Activated effector memory CD4-positive, alpha-beta T cell treated with anti-CD3 and anti-CD28 coated beads, Interleukin-2, amount 50 U/mL, for 16 hours (primary cell): Measurements from ENCODE around the gene TM9SF2.

Experiments used
- DNase-seq: peaks from one replicate; pipeline ENCODE4 v3.0.0-alpha.2; 2020

Gene TM9SF2

DNA sequence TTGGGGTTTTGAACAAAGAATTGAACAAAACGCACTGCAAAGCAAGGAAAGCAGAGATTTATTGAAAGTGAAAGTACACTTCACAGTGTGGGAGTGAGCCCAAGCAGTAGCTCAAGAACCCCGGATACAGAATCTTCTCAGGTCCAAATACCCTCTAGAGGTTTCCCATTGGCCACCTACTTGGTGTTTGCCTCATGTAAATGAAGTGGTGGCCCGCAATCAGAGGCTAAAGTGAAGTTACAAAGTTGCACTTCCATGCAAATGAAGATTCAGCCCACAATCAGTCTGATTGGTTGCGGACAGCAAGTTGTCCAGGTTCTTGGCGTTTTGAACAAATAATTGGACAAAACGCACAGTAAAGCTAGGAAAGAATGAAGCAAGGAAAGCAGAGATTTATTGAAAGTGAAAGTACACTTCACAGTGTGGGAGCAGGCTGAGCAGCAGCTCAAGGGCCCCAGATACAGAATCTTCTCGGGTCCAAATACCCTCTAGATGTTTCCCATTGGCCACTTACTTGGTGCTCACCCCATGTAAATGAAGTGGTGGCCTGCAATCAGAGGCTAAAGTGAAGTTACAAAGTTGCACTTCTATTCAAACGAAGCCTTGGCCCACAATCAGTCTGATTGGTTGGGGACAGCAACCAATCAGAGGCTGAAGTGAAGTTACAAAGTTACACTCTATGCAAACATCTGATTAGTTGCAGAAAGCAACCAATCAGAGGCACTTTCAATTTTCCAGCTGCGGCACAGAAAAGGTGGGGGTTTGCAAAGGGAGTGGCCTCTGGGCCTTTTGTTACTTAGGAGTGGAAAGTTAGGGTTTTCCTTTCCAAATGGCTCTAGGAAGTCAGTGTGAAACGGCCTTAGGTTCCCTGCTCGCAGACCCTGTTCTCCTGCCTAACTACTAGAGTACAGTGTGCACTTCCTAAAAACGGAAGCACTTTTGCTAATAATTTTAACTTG lies 4.8 kb upstream of the TM9SF2 start:
- DNase-seq: peak; percentile 88

DNA sequence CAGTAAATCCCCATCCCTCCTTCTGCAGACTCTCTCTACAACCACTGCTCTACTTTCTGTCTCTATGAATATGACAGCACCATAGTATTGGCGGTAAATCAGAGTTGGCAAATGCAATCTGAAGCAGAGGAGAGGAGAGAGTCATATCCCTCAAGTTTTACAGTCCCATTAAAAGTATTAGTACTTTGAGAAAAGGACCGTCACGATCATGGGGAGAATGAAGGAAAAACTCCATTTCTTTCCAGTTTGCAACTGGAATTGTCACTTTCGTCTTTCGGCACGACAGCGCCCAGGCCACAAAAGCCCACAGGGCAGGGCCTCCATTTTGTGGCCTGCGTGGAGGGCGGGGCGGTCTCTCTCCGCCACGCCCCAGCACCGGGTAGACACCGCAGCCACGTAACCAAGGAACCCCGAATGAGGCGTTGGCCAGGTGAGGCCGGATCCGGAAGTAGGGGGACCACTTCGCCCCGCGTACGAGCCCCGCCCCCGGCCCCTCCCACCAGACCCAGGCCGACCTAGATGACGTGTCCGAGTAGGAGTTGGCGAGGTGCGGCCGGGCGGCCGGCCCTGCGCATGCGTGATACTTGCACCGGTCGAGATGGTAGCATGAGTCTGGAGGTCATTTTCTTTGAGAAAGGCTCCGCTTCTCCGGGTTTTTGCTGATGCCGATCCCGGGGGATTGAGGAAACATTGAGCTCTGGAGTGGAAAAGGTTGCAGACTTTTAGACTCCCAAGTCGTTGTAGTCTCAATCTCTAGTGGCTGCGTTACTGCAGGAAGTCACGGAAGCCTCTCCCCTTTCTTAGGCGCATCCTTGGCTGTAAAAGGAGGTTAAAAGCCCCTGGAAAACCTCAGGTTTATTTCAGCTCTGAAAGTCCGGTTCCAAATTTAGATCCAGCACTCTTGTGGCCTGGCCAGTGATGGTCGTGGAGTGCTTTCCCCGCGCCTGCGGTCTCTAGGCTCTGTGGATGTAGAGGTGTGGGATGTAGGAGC lies 2.8 kb upstream of the TM9SF2 start:
- DNase-seq: peak; percentile 98

DNA sequence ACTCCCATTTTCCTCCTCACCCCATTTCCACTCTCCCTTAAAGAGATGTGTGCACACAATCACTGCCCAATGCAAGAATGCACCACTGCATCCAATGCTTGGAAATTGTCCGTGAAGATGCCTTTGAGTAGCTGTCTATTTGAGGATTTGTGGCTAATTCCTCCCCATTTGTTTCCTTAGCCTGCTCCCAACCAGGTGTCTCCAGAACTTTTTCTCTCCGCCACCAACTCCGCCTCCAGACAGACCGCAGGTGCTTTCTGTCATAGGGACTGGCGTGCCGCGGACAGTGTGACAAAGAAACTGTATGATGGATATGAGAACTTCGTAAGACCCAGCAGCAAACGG lies 461 bp upstream of the TM9SF2 start:
- DNase-seq: no peak

DNA sequence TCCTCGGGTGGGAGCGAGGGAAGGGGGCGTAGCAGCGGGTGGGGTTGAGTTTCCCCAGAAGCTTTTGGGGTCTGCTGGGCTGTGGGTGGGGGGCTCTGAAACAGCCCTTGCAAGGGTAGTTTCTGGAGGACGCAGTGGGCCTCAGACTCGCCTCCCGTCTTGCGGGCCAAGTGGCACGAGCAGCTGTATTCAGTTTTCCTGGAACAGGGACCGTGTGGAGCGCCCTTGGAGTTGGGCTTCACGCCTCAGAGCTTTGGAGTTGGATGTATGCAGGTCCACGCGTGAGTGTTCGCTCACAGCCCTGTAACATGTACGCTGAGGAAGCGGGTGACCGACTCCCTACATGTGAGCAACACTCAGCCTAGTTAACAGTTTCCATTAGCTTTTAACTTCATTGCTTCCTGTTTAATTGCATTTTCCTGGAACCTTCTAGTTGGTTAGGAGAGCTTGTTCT lies 603 bp downstream of the TM9SF2 start:
- DNase-seq: peak; percentile 76

DNA sequence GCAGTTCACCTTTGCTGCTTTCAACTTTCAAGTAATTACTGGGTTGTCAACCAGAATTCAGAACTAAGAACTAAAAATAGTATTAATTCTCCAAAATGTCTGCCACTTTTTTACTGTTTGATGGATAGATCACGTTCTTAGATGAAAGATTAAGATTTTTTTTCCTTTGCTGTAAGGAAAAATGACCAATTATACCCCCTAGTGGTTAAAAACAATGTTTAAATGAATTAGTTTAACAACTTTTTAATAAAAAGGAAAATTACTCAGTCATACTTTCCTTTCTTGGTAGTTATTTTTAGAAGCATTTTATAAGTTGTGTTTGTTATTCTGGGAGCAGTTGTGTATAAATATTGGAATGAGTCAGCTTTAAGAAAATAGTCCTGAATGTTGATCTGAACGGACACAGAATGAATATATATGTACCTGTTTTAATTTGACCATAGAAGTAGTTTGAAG lies 4.6 kb downstream of the TM9SF2 start:
- no peak for DNase-seq

DNA sequence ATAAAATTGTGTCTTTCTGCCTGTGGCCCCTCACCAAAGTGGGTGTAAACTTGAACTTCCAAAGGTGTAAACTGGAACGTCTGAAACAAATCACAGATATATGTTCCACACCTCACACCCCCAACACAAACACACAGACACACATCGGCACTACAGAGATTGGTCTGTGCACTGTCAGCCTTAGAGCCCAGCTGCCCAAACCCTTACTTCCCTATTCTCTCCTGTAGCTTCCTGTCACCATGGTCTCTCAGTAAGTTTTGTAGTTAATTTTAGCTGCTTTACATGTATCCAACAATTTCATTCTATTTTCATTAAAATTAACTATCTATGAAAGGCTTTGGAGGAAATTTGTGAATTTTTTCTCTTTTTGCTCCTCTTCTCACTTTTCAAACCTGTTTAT lies 5.4 kb downstream of the TM9SF2 start:
- no peak for DNase-seq

DNA sequence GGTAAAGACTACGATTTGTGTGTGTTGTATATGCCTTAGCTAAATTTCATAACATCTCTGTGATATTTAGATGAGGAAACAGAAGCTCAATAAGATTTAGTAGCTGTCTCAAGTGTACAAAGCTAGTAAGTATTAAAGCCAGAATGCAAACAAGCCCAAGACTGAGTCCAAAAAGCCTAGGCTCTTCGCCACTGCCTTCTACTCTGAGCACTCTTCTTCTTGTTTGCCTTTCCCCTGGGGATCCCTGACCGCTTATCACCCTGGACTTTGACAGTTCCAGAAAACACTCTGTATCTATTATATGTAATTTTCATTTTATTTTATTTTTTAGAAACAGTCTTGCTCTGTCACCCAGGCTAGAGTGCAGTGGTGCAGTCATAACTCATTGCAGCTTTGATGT lies 5.8 kb downstream of the TM9SF2 start:
- no peak for DNase-seq

DNA sequence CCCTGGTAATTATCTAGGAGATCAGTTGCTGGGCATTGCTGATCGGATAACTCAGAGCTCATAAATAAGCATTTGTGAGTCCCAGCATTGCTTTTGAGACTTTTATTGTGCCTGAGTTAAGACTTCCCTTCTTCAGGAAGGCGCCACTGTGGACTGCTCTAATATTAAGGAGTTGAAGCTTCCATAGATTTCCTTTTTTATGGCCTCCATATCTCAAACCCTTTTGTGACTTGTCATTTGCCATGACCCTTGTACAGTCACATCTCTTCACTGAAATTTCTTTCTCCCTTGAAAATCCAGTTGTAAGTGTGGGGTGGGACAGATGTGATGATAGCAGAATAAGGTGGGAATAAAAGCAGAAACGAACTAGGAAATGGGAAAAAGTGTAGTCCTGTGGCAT lies 6.3 kb downstream of the TM9SF2 start:
- DNase-seq: no peak

DNA sequence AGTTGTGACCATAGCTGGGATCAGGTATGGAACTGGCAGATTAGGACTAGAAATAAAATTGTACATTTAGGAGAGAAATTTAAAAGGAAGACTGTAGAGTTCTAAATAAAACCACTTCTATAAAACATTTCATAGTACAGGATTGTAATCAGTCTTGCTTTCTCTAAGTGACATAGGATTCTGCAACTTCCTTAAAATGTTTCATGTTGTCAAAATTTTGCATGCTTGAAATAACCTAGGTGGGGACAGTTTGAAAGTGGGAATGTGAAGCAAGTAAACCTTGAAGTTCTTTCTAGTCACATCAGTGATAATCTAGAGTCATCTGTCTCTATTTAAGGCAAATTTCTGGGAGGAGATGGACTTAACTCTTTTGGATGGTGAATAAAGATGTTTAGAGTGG lies 6.7 kb downstream of the TM9SF2 start:
- DNase-seq: no peak

DNA sequence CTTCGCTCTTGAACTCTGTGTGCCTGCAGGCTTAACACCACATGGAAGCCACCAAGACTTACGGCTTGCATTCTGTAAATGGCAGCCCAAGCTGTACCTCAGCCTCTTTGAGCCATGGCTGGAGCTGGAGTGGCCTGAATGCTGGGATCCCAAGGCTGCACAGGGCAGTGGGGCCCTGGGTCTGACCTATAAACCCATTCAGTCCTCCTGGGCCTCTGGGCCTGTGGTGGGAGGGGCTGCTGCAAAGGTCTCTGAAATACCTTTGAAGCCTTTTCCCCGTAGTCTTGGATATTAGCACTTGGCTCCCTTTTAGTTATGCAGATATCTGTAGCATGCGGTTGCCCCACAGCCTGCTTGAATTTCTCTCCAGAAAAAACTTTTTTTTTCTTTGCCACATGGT lies 8.2 kb downstream of the TM9SF2 start:
- DNase-seq: no peak

DNA sequence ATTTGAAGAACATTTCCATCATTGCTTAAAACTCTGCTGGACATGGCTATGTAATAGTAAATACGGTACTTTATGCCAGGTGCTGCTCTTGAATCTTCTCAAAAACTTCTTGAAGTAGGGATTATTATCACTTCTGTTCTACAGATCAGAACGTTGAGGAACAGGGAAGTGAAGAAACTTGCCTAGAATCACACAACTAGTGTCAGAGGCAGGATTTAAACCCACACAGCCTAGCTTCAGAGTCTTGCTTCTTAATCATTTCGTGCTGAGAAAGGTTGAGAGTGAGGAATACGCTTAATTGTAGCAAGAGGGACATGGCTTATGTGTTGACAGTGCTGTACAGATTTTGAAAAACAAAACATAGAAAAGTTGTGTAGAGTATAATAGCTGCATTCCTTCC lies 13.5 kb downstream of the TM9SF2 start:
- DNase-seq: no peak

DNA sequence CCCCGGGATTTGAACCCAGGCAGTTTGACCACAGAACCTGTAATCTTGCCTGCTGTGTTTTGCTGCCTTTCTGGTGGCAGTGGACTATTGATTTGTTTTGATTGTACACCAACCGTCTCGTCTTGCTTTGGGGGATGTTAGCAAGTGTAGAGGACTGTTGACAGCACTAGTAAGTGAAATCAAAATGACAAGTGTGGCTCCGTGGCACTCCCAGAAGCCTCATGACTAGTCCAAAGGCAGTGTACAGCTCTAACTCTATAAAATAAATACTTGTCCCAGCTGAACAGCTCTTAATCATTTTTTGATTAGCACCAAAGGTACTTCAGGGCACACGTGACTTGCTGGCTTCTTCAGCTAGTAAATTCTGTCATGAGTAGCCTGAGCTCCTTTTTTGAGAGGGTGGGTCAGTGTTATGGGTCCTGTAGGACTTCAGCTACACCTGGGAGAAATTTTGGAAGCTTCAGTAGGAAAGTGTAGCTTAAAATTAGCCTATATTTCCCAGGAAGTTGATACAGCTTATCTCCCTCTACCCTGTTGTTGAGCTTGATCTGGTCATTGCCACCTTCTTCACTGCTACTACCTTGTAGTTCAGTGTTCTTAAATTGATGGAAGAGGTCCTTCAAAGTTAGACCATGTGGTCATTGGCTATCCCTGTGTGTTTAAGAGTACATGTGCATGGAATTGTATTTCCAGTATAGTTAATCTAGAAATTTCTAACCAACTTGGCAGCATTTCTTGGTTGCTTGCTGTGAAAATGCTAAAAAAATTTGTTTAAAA lies 15.1 kb downstream of the TM9SF2 start:
- no peak for DNase-seq

DNA sequence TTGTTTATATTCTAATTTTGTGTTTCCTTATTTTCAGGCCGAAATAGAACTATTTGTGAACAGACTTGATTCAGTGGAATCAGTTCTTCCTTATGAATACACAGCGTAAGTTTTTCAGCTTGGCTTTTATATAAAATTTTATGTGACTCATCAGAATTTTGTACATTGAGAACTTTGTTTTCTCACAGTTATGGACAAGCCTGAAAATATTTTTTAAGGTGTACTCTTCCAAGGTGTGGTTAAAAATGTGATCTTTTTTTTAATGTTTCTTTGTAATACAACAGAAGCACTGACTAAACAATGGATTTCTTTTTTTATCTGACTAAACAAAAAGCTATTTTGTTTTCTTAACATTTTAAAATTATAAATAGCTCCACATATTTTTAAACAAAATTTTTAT lies 16.3 kb downstream of the TM9SF2 start:
- DNase-seq: no peak

DNA sequence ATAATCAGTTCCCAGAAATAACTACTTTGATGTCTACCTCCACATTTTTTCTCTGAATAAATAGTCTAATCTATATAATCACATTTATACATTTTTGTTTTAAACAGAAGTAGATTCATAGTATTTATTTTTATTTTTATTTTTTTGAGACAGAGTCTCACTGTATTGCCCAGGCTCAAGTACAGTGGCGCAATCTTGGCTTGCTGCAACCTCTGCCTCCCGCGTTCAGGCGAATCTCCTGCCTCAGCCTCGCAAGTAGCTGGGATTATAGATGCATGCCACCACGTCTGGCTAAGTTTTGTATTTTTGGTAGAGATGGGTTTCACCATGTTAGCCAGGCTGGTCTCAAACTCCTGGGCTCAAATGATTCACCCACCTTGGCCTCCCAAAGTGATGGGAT lies 16.7 kb downstream of the TM9SF2 start:
- no peak for DNase-seq

DNA sequence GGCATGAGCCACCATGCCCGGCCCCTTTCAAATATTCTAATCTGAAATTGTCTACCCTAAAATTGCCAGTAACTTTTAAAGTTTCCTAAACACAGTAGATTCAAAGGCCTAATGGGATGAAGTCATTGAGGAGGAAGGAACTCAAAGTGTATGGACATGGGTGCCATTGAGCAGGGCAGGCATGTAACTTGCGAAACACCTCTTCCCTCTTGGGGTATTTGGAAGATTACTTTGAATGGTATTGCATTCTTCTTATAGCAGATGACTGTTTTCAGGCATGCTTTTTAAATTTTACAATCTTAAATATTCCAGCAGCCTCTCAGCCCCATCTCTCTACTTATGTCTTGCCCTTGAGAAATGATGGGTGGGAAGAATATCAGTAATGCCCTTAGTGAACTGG lies 21.0 kb downstream of the TM9SF2 start:
- DNase-seq: no peak

DNA sequence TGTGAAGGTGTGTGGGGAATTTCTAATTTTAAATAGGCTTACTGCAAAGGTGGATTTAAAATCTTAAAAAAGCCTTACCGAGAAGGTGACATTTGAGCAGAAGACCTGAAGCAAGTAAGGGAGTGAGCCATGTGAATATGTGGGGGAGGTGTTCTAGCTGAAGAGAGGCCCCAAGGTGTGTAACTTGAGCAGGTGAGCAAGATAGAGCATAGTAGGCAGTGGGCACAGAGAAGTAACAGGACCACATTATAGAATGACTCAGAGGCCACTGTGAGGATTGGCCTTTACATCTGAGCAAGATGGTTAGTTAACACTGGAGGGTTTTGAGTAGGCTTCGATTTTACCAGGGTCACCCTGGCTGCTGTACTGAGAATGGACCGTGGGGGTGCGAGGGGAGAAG lies 22.6 kb downstream of the TM9SF2 start:
- no peak for DNase-seq

DNA sequence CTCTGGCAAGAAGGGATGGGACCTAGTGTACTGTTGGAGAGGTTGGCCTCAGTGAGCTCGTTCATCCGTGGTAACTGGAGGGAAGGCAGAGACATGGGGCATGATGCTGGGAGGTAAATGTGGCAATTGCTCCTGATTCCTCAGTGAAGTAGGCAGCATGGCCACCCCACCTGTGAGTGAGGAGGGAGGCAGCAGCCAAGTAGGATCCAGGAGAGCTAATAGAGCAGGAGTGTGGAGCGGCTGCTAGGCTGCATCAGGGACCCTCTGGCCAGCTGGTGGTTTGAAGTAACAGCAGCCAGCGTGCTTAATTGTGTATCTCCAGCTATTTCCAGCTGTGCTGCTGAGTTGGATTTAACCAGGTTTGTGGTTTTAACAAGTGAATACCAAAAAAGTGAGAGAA lies 24.7 kb downstream of the TM9SF2 start:
- DNase-seq: no peak

DNA sequence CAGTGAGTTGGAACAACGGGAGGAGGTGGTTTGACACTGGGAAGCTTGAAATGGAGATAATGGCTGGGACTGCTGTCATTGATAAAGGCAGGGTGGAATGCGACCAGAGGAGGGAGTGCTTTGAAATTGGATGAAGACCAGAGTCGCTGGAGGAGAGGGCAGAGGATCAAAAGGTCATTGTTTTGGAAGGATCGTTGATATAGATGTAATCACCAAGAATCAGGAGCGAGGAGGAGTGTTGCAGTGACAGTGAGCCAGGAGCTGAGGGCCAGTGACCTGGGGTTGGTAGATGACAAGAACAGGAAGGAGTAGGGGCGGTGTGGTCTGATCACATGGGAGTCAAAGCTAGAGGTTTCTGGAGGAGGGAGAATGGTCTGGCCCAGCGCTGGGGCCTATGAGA lies 25.3 kb downstream of the TM9SF2 start:
- no peak for DNase-seq

DNA sequence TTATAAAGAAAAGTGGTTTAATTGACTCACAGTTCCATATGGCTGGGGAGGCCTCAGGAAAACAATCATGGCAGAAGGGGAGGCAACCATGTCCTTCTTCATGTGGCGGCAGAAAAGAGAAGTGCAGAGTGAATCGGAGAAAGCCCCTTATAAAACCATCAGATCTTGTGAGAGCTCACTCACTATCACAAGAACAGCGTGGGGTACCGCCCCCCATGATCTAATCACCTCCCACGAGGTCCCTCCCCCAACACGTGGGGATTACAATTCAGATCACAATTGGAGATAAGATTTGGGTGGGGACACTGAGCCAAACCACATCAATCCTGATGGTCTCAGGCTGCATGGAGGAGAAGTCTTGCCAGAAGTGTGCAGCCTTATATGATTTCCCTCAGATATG lies 26.0 kb downstream of the TM9SF2 start:
- DNase-seq: no peak

DNA sequence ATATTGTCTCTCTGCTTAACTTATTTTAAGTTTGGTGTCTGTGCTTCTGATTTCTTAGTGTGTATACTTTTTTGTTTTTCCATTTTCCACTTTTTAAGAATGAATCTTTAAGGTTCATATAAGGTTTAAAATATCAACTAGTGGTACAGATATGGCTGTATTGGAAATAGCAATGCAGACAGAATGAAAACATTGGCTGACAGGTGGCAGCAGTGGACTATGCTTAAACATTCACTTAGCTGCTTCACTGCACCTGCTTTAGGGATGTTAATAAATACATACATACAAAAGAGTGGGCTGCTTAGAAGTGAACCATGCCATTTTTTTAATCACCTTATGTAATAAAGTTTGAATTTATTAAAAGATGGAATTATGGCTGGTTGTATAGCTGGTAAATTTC lies 27.3 kb downstream of the TM9SF2 start:
- no peak for DNase-seq

DNA sequence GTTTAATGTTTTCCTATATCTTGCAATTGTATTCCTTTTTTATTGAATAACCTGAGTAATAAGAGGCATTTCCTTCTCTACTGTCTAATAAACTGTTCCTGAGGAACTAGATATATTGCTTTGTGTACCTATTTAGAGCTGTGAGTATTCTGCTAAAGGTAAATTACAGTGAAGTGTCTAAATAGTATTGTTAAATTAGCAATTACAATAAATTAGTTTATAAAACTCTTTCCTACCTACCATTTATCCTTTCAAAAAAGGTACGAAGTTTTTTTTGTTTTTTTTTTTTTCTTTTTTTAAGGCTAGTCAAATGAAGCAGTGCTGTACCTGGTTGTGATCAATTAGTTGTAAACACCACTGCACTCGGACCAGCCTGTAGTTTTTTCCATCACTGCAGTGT lies 34.8 kb downstream of the TM9SF2 start:
- no peak for DNase-seq

DNA sequence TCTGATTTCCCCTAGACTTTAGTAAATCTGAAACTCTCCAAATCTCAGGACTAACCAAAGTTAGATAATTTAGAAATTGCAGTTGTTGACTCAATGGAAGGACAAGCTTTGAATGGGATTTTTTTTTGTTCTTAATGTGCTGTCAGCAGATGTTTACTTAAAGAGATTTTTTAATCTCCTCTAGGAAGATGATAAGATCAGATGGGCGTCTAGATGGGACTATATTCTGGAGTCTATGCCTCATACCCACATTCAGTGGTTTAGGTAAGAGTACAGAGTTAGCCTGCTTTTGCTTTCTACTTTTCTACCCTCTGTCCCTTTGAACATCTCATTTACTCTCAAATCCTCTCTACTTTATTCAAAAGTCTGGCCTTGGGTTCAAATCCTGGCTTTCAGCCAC lies 39.3 kb downstream of the TM9SF2 start:
- no peak for DNase-seq
